ENCODE data around the gene ASIC4.

DNA sequence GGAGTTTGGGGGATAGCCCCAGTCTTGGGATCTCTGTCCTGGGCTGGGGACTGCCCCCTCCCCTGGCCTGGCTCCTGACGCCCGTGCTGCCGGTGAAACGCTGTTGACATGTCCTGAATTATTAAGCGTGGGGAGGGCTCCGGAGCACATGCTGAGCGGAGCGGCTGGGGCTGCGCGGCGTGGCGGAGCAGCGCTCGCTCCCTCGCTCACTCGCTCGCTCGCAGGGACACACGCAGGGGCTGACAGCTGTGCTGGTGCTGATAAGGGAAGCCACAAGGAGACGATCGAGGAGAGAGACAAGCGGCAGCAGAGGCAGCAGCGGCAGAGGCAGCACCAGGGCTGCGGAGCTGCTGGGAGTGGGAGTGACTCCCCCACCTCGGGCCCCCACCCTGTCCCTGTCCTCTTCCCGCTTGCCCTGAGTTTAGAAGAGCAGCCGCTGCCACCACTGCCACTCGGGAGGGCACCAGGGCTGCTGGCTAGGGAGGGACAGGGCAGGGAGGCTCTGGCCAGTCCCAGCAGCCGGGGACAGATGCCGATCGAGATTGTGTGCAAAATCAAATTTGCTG is at the start of gene ASIC4:
- no peak for TF ChIP-seq FOXM1 (IDR thresholded peaks at IDR 0.05; ENCODE audit: borderline replicate concordance, low read depth)
- TF ChIP-seq EP300 (IDR thresholded peaks at IDR 0.05; ENCODE audit: borderline replicate concordance): no peak
- no peak for TF ChIP-seq MAX (IDR thresholded peaks at IDR 0.05)
- no peak for TF ChIP-seq RAD21 (IDR thresholded peaks at IDR 0.05; ENCODE audit: low read depth)
- TF ChIP-seq, protein P1, sequence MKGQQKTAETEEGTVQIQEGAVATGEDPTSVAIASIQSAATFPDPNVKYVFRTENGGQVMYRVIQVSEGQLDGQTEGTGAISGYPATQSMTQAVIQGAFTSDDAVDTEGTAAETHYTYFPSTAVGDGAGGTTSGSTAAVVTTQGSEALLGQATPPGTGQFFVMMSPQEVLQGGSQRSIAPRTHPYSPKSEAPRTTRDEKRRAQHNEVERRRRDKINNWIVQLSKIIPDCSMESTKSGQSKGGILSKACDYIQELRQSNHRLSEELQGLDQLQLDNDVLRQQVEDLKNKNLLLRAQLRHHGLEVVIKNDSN (IDR thresholded peaks at IDR 0.05): no peak
- TF ChIP-seq CREB1 (IDR thresholded peaks at IDR 0.05; ENCODE audit: low read depth): no peak
- no peak for TF ChIP-seq EGR1 (IDR thresholded peaks at IDR 0.05)
- TF ChIP-seq CEBPB (IDR thresholded peaks at IDR 0.05): no peak
- no peak for TF ChIP-seq ZBTB7A (IDR thresholded peaks at IDR 0.05; ENCODE audit: low read depth)
- TF ChIP-seq NFIC (IDR thresholded peaks at IDR 0.05): no peak
- no peak for TF ChIP-seq TCF12 (IDR thresholded peaks at IDR 0.05; ENCODE audit: low read depth)
- no peak for TF ChIP-seq YY1 (IDR thresholded peaks at IDR 0.05; ENCODE audit: low read depth)
- TF ChIP-seq TEAD4 (IDR thresholded peaks at IDR 0.05): no peak
